GM20000 (cell line): ENCODE measurements around the gene LDAH.

Experiments used
- DNase-seq: peaks from one replicate; pipeline ENCODE4 v3.0.0; 2012; ENCODE audit warnings: low spot score
- TF ChIP-seq, protein P1 (sequence below): IDR thresholded peaks from 2 replicates; pipeline ENCODE4 v1.5.1; 2012; ENCODE audit warnings: mild to moderate bottlenecking, control low read depth; ENCODE audit errors: extremely low read depth, missing control alignments

The LDAH gene

DNA sequence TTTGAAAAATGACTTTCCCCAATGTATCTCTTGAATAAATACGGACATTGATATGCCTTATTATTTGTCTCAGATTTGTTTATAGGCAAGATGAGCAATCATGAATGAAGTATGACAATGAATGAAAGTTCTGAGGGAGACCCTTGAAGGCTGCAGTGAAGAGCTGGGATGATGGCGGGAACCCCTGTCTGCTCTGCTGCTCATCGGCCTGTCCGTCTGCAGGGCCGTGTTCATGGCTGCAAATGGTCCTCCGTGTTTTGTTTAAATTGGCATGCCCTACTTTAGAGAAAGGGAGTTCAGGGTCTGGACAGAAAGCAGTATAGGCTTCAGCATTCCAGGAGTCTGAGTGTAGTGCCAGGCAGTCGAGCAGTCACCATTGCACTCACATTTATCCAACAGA is 170.8 kb downstream of the LDAH start:
- DNase-seq: no peak

GRCh38 chr2:20651731-20652099 is 171.2 kb downstream of the LDAH start:
- TF ChIP-seq, protein P1, sequence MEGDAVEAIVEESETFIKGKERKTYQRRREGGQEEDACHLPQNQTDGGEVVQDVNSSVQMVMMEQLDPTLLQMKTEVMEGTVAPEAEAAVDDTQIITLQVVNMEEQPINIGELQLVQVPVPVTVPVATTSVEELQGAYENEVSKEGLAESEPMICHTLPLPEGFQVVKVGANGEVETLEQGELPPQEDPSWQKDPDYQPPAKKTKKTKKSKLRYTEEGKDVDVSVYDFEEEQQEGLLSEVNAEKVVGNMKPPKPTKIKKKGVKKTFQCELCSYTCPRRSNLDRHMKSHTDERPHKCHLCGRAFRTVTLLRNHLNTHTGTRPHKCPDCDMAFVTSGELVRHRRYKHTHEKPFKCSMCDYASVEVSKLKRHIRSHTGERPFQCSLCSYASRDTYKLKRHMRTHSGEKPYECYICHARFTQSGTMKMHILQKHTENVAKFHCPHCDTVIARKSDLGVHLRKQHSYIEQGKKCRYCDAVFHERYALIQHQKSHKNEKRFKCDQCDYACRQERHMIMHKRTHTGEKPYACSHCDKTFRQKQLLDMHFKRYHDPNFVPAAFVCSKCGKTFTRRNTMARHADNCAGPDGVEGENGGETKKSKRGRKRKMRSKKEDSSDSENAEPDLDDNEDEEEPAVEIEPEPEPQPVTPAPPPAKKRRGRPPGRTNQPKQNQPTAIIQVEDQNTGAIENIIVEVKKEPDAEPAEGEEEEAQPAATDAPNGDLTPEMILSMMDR: no peak
- no peak for DNase-seq

More for the DNA sequence above, 170.8 kb downstream of the LDAH start:
- TF ChIP-seq, protein P1: no peak

- TF ChIP-seq, protein P1: peak; percentile 99
- DNase-seq: peak; percentile 99
These were observed 171.8 kb downstream of the LDAH start, which contains the start of gene HS1BP3 for GRCh38 chr2:20650877-20651730. HS1BP3 (minus strand) TSS chr2:20651098; CDS start chr2:20651063, 35 bp downstream.

GRCh38 chr2:20650393-20650876 is 172.5 kb downstream of the LDAH start:
- DNase-seq: peak; percentile 53
- TF ChIP-seq, protein P1: no peak

DNA sequence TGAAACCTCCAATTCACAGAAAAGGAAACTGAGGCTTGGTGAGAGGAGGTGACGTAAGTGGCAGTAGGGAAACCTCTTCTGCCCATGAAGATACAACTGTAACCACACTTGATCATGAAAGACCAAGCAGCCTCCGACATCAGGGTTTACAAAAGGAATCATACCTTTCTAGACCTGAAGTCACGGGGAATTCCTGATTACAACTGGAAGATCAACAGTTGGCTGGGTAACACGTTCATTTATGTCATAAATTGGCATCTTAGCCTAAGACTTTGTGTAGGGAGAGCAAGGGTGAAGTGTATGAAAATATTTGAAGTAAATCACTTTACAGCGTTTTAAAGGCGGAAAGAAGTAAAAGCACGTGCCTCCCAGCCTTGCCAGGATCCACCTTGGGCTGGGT is 172.9 kb downstream of the LDAH start:
- no peak for DNase-seq
- TF ChIP-seq, protein P1: no peak

DNA sequence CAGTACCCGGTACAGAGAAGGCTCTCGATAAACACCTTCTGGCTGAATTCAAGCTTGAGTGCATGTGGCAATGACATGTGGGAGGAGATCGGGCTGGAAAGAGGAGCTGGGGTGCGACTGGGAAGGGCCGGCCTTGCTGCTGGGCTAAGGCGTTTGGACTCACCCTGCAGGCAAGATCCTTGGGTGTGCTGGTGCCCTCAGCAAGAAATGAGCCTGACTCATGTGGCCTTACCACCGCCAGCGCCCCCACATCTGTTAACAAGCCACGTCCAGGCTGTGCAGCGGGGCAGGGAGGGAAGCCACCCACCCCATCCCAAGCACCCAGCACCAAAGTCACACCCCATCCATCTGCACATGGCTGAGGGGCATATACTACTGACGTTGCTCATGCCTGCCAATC is 173.3 kb downstream of the LDAH start:
- TF ChIP-seq, protein P1: no peak
- DNase-seq: no peak

DNA sequence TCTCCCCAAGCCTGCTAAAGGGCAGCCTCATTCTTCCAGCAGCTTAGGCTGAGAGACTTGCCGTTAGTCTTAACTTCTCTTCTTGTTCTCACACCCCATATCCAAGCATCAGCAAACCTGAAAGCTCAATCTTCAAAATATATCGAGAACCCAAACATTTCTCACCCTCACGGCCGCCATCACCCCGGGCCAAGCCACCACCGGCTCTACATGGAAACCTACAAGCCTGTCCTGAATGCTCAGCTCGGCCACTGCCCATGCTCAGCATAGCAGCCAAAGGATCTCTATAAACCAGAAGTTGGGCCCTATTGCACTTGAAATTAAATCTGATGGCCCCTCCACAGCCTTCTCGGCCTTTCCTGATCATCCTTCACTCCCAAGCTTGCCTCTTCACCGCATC is 174.1 kb downstream of the LDAH start:
- DNase-seq: no peak
- TF ChIP-seq, protein P1: no peak
